IMR-90 (cell line): ENCODE data around the gene RBBP8NL. TPM values are rescaled to one million over a fixed set of nuclear protein-coding genes. Genes with fewer than 3 reads are reported as not detected.

Experiments used
- ATAC-seq: fragments of 200-7000 bp; cut with Tn5 transposase; 2 replicates; pipeline ENCODE4 v1.9.1; 2020; ENCODE audit warnings: low read depth, mild to moderate bottlenecking, moderate library complexity
- BruUV-seq: library from RNA; stranded (reverse); fragments of 400-500 nt; replicated peaks from 2 replicates; lab custom pipeline; 2021; lab: Mats Ljungman, UMichigan
- CTCF ChIA-PET: fragments of 300-600 bp; formaldehyde crosslinking; extraction: SDS; loops from one replicate; lab custom pipeline; 2021; ENCODE audit warnings: antibody characterized with exemption; lab: Yijun Ruan, JAX
- POLR2A ChIA-PET: fragments of 300-600 bp; sonication (Branson Sonifier 250); formaldehyde crosslinking; loops from one replicate; lab custom pipeline; 2022; ENCODE audit warnings: antibody characterized with exemption; ENCODE audit not compliant: unreplicated experiment; lab: Charles Lee
- DNase-seq: peaks from one replicate; pipeline ENCODE4 v3.0.0; 2013
- H2AFZ ChIP-seq: replicated peaks from 2 replicates; pipeline ENCODE3; 2013; ENCODE audit warnings: low read length, mild to moderate bottlenecking; ENCODE audit not compliant: poor library complexity
- H2AK5ac ChIP-seq: 2 replicates; pipeline ENCODE4 v1.6.1; 2013; ENCODE audit warnings: low read depth, low read length, inconsistent platforms
- H2AK9ac ChIP-seq: replicated peaks from 2 replicates; pipeline ENCODE3; 2013; ENCODE audit warnings: mild to moderate bottlenecking, low read depth, low read length, moderate library complexity; ENCODE audit not compliant: poor library complexity
- H2BK120ac ChIP-seq: 2 replicates; pipeline ENCODE4 v1.6.1; 2013; ENCODE audit warnings: low read depth, low read length, inconsistent platforms
- H2BK15ac ChIP-seq: 3 replicates; pipeline ENCODE4 v1.6.1; 2013; ENCODE audit warnings: low read depth, low read length, inconsistent platforms
- H2BK20ac ChIP-seq: 2 replicates; pipeline ENCODE4 v1.6.1; 2013; ENCODE audit warnings: low read depth, mild to moderate bottlenecking, inconsistent platforms, low read length, moderate library complexity
- H2BK5ac ChIP-seq: 2 replicates; pipeline ENCODE4 v1.6.1; 2013; ENCODE audit warnings: mild to moderate bottlenecking, low read depth, low read length, inconsistent platforms; ENCODE audit not compliant: poor library complexity, severe bottlenecking
- H3K14ac ChIP-seq: replicated peaks from 2 replicates; pipeline ENCODE4 v1.6.1; 2013; ENCODE audit warnings: low read depth, low read length, inconsistent platforms
- H3K18ac ChIP-seq: 2 replicates; pipeline ENCODE4 v1.6.1; 2013; ENCODE audit warnings: low read depth, low read length, control low read depth
- H3K23ac ChIP-seq: 2 replicates; pipeline ENCODE4 v1.6.1; 2013; ENCODE audit warnings: low read depth, low read length, inconsistent platforms
- H3K27ac ChIP-seq: 2 replicates; pipeline ENCODE4 v1.5.1; 2013; ENCODE audit warnings: mild to moderate bottlenecking, control low read depth, low read length; ENCODE audit not compliant: insufficient read depth
- H3K27me3 ChIP-seq: 2 replicates; pipeline ENCODE4 v1.6.1; 2013; ENCODE audit warnings: low read length; ENCODE audit not compliant: control insufficient read depth, insufficient read depth
- H3K36me3 ChIP-seq: 2 replicates; pipeline ENCODE4 v1.6.1; 2013; ENCODE audit warnings: low read length, mixed read lengths; ENCODE audit not compliant: control insufficient read depth, insufficient read depth
- H3K4ac ChIP-seq: 2 replicates; pipeline ENCODE4 v1.6.1; 2013; ENCODE audit warnings: low read depth, low read length, inconsistent platforms
- H3K4me1 ChIP-seq: 2 replicates; pipeline ENCODE4 v1.6.1; 2013; ENCODE audit warnings: low read length, mixed read lengths; ENCODE audit not compliant: control insufficient read depth, insufficient read depth
- H3K4me2 ChIP-seq: 2 replicates; pipeline ENCODE4 v1.6.1; 2013; ENCODE audit warnings: low read depth, mild to moderate bottlenecking, control low read depth, low read length, moderate library complexity
- H3K4me3 ChIP-seq: 2 replicates; pipeline ENCODE4 v1.5.1; 2013; ENCODE audit warnings: low read depth, mild to moderate bottlenecking, control low read depth, low read length, moderate library complexity; ENCODE audit not compliant: insufficient read depth
- H3K56ac ChIP-seq: 2 replicates; pipeline ENCODE4 v1.6.1; 2013; ENCODE audit warnings: low read length, inconsistent platforms; ENCODE audit not compliant: insufficient read depth; ENCODE audit errors: extremely low read depth
- H3K79me1 ChIP-seq, 2 experiments: 2 replicates each; pipeline ENCODE4 v1.6.1; 2013; ENCODE audit warnings: low read length in 2 of 2, inconsistent platforms in 1 of 2, low read depth in 1 of 2
- H3K9ac ChIP-seq: 2 replicates; pipeline ENCODE4 v1.6.1; 2013; ENCODE audit warnings: low read depth, low read length, control low read depth
- H3K9me1 ChIP-seq: 2 replicates; pipeline ENCODE4 v1.6.1; 2013; ENCODE audit warnings: low read length, inconsistent platforms; ENCODE audit not compliant: insufficient read depth
- H3K9me3 ChIP-seq: 2 replicates; pipeline ENCODE4 v1.6.1; 2013; ENCODE audit warnings: low read length; ENCODE audit not compliant: control insufficient read depth, insufficient read depth
- H4K20me1 ChIP-seq: 2 replicates; pipeline ENCODE4 v1.6.1; 2013; ENCODE audit warnings: low read length, inconsistent platforms; ENCODE audit not compliant: insufficient read depth
- H4K5ac ChIP-seq: 2 replicates; pipeline ENCODE4 v1.6.1; 2013; ENCODE audit warnings: mild to moderate bottlenecking, low read depth, low read length, control low read depth
- H4K8ac ChIP-seq, 2 experiments: 2 replicates each; pipeline ENCODE4 v1.6.1; 2013; ENCODE audit warnings: low read depth in 2 of 2, low read length in 2 of 2, control low read depth in 1 of 2, inconsistent platforms in 1 of 2
- H4K91ac ChIP-seq: 2 replicates; pipeline ENCODE4 v1.6.1; 2013; ENCODE audit warnings: low read depth, low read length, inconsistent platforms; ENCODE audit not compliant: insufficient read depth
- BHLHE40 ChIP-seq: fragments of 150-350 bp; IDR thresholded peaks from 2 replicates; pipeline ENCODE4 v1.6.1; 2016; ENCODE audit warnings: mild to moderate bottlenecking, low read depth, low read length
- CEBPB ChIP-seq: IDR thresholded peaks from 2 replicates; pipeline ENCODE4 v1.6.1; 2012; ENCODE audit warnings: low read depth, low read length, improper control_type of control experiment
- CHD1 ChIP-seq: IDR thresholded peaks from 2 replicates; pipeline ENCODE4 v1.6.1; 2012; ENCODE audit warnings: low read depth, low read length, improper control_type of control experiment
- ELK1 ChIP-seq: fragments of 150-350 bp; IDR thresholded peaks from 2 replicates; pipeline ENCODE4 v1.6.1; 2016; ENCODE audit warnings: low read depth, mild to moderate bottlenecking, low read length, moderate library complexity, borderline replicate concordance
- FOS ChIP-seq: fragments of 150-350 bp; IDR thresholded peaks from 2 replicates; pipeline ENCODE4 v1.6.1; 2016; ENCODE audit warnings: low read depth, low read length
- MAFK ChIP-seq: IDR thresholded peaks from 2 replicates; pipeline ENCODE4 v1.6.1; 2012; ENCODE audit warnings: low read depth, low read length, improper control_type of control experiment
- MAZ ChIP-seq: IDR thresholded peaks from 2 replicates; pipeline ENCODE4 v1.6.1; 2012; ENCODE audit warnings: low read depth, mild to moderate bottlenecking, low read length, improper control_type of control experiment, moderate library complexity, borderline replicate concordance
- MXI1 ChIP-seq: IDR thresholded peaks from 2 replicates; pipeline ENCODE4 v1.6.1; 2012; ENCODE audit warnings: low read depth, mild to moderate bottlenecking, low read length, moderate library complexity, borderline replicate concordance
- NFE2L2 ChIP-seq: fragments of 150-350 bp; IDR thresholded peaks from 2 replicates; pipeline ENCODE4 v1.6.1; 2016; ENCODE audit warnings: low read depth, mild to moderate bottlenecking, low read length
- POLR2A ChIP-seq: IDR thresholded peaks from 2 replicates; pipeline ENCODE4 v1.6.1; 2012; ENCODE audit warnings: mild to moderate bottlenecking, low read depth, low read length
- RAD21 ChIP-seq: IDR thresholded peaks from 2 replicates; pipeline ENCODE4 v1.6.1; 2012; ENCODE audit warnings: low read length, improper control_type of control experiment
- RCOR1 ChIP-seq: IDR thresholded peaks from 2 replicates; pipeline ENCODE4 v1.6.1; 2012; ENCODE audit warnings: mild to moderate bottlenecking, low read length, improper control_type of control experiment; ENCODE audit not compliant: insufficient replicate concordance
- RFX5 ChIP-seq: IDR thresholded peaks from 2 replicates; pipeline ENCODE4 v1.8.0; 2012; ENCODE audit warnings: low read depth, mild to moderate bottlenecking, low read length, moderate library complexity
- SMC3 ChIP-seq: fragments of 150-350 bp; IDR thresholded peaks from 2 replicates; pipeline ENCODE4 v1.6.1; 2016; ENCODE audit warnings: low read depth, mild to moderate bottlenecking, antibody characterized with exemption, low read length, moderate library complexity
- WGBS, 2 experiments: methylation state at CpG; one replicate each; pipeline versions ENCODE4 v1.1.5 to v1.1.7; 2013; ENCODE audit warnings: missing lambda C conversion rate in 2 of 2; ENCODE audit not compliant: insufficient read length in 1 of 2; ENCODE audit errors: extremely low coverage in 2 of 2; 5-methylcytosine and 5-hydroxymethylcytosine counted together
- dilution Hi-C: fragments of 300-500 bp; cut with HindIII; formaldehyde crosslinking; loops from one replicate; pipeline ENCODE4 v1.14.3; 2018; ENCODE audit warnings: low sequenced_read_pairs; ENCODE audit not compliant: unreplicated experiment
- in situ Hi-C: fragments of 300-500 bp; cut with MboI; formaldehyde crosslinking; loops from 3 replicates; pipeline ENCODE4 v1.14.3; 2019; ENCODE audit warnings: low sequenced_read_pairs, inconsistent platforms, mixed read lengths
- intact Hi-C: fragments of 100-400 bp; cut with micrococcal nuclease; formaldehyde crosslinking; loops from 2 replicates; pipeline ENCODE4 v1.10.0; 2022
- polyA plus RNA-seq, 3 experiments: library from polyadenylated mRNA; depleted of rRNA; stranded (reverse); fragments of >200 nt; gene quantifications; 2 replicates each; pipeline ENCODE4 v1.2.3, GENCODE V29; 2012; ENCODE audit warnings: low replicate concordance in 1 of 3
- total RNA-seq: library from RNA; depleted of rRNA; stranded (reverse); fragments of >200 nt; gene quantifications from 2 replicates; pipeline ENCODE4 v1.2.3, GENCODE V29; 2012
- TF ChIP-seq, protein P1 (sequence below): fragments of 150-350 bp; IDR thresholded peaks from 2 replicates; pipeline ENCODE4 v1.6.1; 2017; ENCODE audit warnings: mild to moderate bottlenecking, antibody characterized with exemption, low read length, low read depth
- TF ChIP-seq, protein P2 (sequence below): conservative IDR thresholded peaks from 2 replicates; pipeline ENCODE4 v1.5.1; 2012; ENCODE audit warnings: mild to moderate bottlenecking, low read depth, low read length, improper control_type of control experiment

Gene RBBP8NL
- total and polyA plus RNA-seq, 2 of the 4 experiments (the other 2 are of a cell fraction): not detected

GRCh38 chr20:62448038-62448437, 20.7 kb upstream of the RBBP8NL start:
- Histone ChIP-seq H3K56ac (no peak overlapping the region), H3K79me1 (no peaks in the 10 kb centered on the region), H3K4me2 (no peak overlapping the region), H2AK5ac (no peak overlapping the region), H3K27me3 (peaks cover 27% of the 10 kb centered on the region; the same call in 1 of the 2 replicates), H4K91ac (no peak overlapping the region), H2BK15ac (no peak overlapping the region), H2BK5ac (no peak overlapping the region), H3K4me1 (no peaks in the 10 kb centered on the region), H2BK120ac (no peak overlapping the region), H3K9me3 (peaks cover 2% of the 10 kb centered on the region; the same call in 1 of the 2 replicates), H2BK20ac (no peak overlapping the region), H2AFZ (no peak overlapping the region), H4K20me1 (no peaks in the 10 kb centered on the region), H4K5ac (no peak overlapping the region), H2AK9ac (no peak overlapping the region), H3K9ac (no peak overlapping the region), H3K36me3 (no peaks in the 10 kb centered on the region), H3K9me1 (no peaks in the 10 kb centered on the region), H3K27ac (no peak overlapping the region), H3K14ac (no peak overlapping the region), H3K23ac (no peak overlapping the region), H3K18ac (no peak overlapping the region), H4K8ac (no peak overlapping the region), H3K4me3 (no peak overlapping the region), H3K4ac (no peak overlapping the region)
- no TSS peak for BruUV-seq
- no peak for TF ChIP-seq RCOR1
- TF ChIP-seq, protein P1, sequence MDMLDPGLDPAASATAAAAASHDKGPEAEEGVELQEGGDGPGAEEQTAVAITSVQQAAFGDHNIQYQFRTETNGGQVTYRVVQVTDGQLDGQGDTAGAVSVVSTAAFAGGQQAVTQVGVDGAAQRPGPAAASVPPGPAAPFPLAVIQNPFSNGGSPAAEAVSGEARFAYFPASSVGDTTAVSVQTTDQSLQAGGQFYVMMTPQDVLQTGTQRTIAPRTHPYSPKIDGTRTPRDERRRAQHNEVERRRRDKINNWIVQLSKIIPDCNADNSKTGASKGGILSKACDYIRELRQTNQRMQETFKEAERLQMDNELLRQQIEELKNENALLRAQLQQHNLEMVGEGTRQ: no peak
- no peak for TF ChIP-seq MAFK
- TF ChIP-seq CEBPB: no peak
- TF ChIP-seq POLR2A: no peak
- TF ChIP-seq ELK1: no peak
- no peak for TF ChIP-seq BHLHE40
- no peak for TF ChIP-seq FOS
- TF ChIP-seq RFX5: no peak
- TF ChIP-seq, protein P2, sequence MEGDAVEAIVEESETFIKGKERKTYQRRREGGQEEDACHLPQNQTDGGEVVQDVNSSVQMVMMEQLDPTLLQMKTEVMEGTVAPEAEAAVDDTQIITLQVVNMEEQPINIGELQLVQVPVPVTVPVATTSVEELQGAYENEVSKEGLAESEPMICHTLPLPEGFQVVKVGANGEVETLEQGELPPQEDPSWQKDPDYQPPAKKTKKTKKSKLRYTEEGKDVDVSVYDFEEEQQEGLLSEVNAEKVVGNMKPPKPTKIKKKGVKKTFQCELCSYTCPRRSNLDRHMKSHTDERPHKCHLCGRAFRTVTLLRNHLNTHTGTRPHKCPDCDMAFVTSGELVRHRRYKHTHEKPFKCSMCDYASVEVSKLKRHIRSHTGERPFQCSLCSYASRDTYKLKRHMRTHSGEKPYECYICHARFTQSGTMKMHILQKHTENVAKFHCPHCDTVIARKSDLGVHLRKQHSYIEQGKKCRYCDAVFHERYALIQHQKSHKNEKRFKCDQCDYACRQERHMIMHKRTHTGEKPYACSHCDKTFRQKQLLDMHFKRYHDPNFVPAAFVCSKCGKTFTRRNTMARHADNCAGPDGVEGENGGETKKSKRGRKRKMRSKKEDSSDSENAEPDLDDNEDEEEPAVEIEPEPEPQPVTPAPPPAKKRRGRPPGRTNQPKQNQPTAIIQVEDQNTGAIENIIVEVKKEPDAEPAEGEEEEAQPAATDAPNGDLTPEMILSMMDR: no peak
- TF ChIP-seq NFE2L2: no peak
- TF ChIP-seq MAZ: no peak
- no peak for TF ChIP-seq RAD21
- no peak for TF ChIP-seq CHD1
- TF ChIP-seq SMC3: no peak
- TF ChIP-seq MXI1: no peak
- WGBS, 2 experiments: 76% methylated on average over 5 of the region's 10 CpGs; no CpG with 5 or more reads in 1 of the 2 experiments
- CTCF ChIA-PET: no interaction called here
- dilution Hi-C loops (no loop called here), in situ Hi-C loops (no loop called here), intact Hi-C loops (no loop called here)
- ATAC-seq: no peak
- DNase-seq: no peak
- POLR2A ChIA-PET: no interaction called here
